Lung (tissue), 12 donors: Measurements from ENCODE around the gene TMEM131. TPM values are rescaled to one million over a fixed set of nuclear protein-coding genes. Genes with fewer than 3 reads are reported as not detected.

Experiments
- ATAC-seq: fragments of 200-7000 bp; cut with Tn5 transposase; one replicate; pipeline ENCODE4 v1.9.1; 2020; ENCODE audit warnings: moderate number of reproducible peaks; ENCODE audit not compliant: insufficient read depth, low FRiP score
- DNase-seq, 3 donors: peaks; one replicate each; pipeline ENCODE4 v3.0.0-alpha.2; 2013 to 2017
- H3K27ac ChIP-seq, 2 donors: one replicate each; pipeline ENCODE4 v1.5.1; 2013; ENCODE audit warnings: mild to moderate bottlenecking in 2 of 2, moderate library complexity in 2 of 2, control low read depth in 1 of 2, inconsistent platforms in 1 of 2, low read depth in 1 of 2, low read length in 1 of 2
- H3K27me3 ChIP-seq, 3 donors: one replicate each; pipeline ENCODE4 v1.5.1; 2013; ENCODE audit warnings: low read length in 2 of 3; ENCODE audit not compliant: control insufficient read depth in 3 of 3, insufficient read depth in 3 of 3
- H3K36me3 ChIP-seq, 4 donors: one replicate each; pipeline ENCODE4 v1.5.1; 2013; ENCODE audit warnings: low read length in 4 of 4, mild to moderate bottlenecking in 1 of 4, moderate library complexity in 1 of 4; ENCODE audit not compliant: control insufficient read depth in 4 of 4, insufficient read depth in 4 of 4
- H3K4me1 ChIP-seq, 5 donors: one replicate each; pipeline ENCODE4 v1.5.1; 2013; ENCODE audit warnings: low read length in 5 of 5, mild to moderate bottlenecking in 2 of 5, moderate library complexity in 1 of 5; ENCODE audit not compliant: control insufficient read depth in 5 of 5, insufficient read depth in 5 of 5
- H3K4me3 ChIP-seq: one replicate; pipeline ENCODE4 v1.5.1; 2013; ENCODE audit warnings: mild to moderate bottlenecking, control low read depth, moderate library complexity
- H3K9ac ChIP-seq, 2 donors: one replicate each; pipeline ENCODE4 v1.5.1; 2013; ENCODE audit warnings: low read length in 2 of 2, control low read depth in 1 of 2; ENCODE audit not compliant: insufficient read depth in 1 of 2
- H3K9me3 ChIP-seq, 4 donors: one replicate each; pipeline ENCODE4 v1.5.1; 2013; ENCODE audit warnings: low read length in 3 of 4, mild to moderate bottlenecking in 1 of 4, moderate library complexity in 1 of 4; ENCODE audit not compliant: control insufficient read depth in 4 of 4, insufficient read depth in 3 of 4
- CTCF ChIP-seq: IDR thresholded peaks from 2 replicates; pipeline ENCODE4 v1.5.1; 2012; ENCODE audit warnings: mild to moderate bottlenecking; ENCODE audit errors: control extremely low read depth, extremely low read depth
- WGBS, 2 donors: extraction: QIAGEN DNeasy Blood & Tissue Kit; methylation state at CpG; one replicate each; pipeline ENCODE4 v1.1.7; 2013; 5-methylcytosine and 5-hydroxymethylcytosine counted together
- polyA plus RNA-seq, 2 donors: library from polyadenylated mRNA; stranded (reverse); fragments of 200-250 nt; gene quantifications; one replicate each; pipeline ENCODE4 v1.2.1, GENCODE V29; 2013
- total RNA-seq, 2 donors: library from RNA; depleted of rRNA in 1 of 2; stranded (reverse); fragments of >200 nt in 1 of 2; gene quantifications; one replicate each; pipeline ENCODE4 v1.2.1, GENCODE V29; 2014 to 2021
- donor health status: control.
- donor health status: control.
- donor health status: Bipolar disorder and iron deficiency.
- donor health status: healthy.
- donor health status: DM: yes; HTN: yes; CAD: no.

TMEM131 gene
- total and polyA plus RNA-seq, 4 donors, result 9.3 to 54.0 (median 23.7) TPM

GRCh38 chr2:97723156-97724072, 272.3 kb downstream of the TMEM131 start:
- Histone ChIP-seq H3K4me3 (no peak overlapping the region), H3K27ac (no peak overlapping the region), H3K9ac (no peak overlapping the region), H3K36me3 (no peaks in the 10 kb centered on the region), H3K9me3 (peaks cover 0 to 13% (median 0%) of the 10 kb centered on the region in 4 donors), H3K27me3 (peaks cover 0 to 15% (median 12%) of the 10 kb centered on the region in 3 donors), H3K4me1 (no peaks in the 10 kb centered on the region)
- ATAC-seq (no peak), DNase-seq (no peak)
- 85 to 86% methylated on average over 37 of the region's 37 CpGs for WGBS, 2 donors
- TF ChIP-seq CTCF, result no peak

- H3K27ac ChIP-seq, result no peak overlapping the region
- H3K4me3 ChIP-seq, result no peak overlapping the region
- H3K4me1 ChIP-seq, result no peaks in the 10 kb centered on the region
- 89 to 91% methylated on average over 6 of the region's 6 CpGs for WGBS, 2 donors
- DNase-seq (no peak), ATAC-seq (no peak)
- H3K9me3 ChIP-seq, result peaks cover 0 to 11% (median 0%) of the 10 kb centered on the region in 4 donors
- peaks cover 0 to 15% (median 12%) of the 10 kb centered on the region in 3 donors for H3K27me3 ChIP-seq
- TF ChIP-seq CTCF, result no peak
- no peaks in the 10 kb centered on the region for H3K36me3 ChIP-seq
- no peak overlapping the region for H3K9ac ChIP-seq
These were observed 273.5 kb downstream of the TMEM131 start for GRCh38 chr2:97722227-97722626.

- 77 to 91% methylated on average over 2 of the region's 2 CpGs for WGBS, 2 donors
- no peaks in the 10 kb centered on the region for H3K4me1 ChIP-seq
- no peak for DNase-seq
- no peak for TF ChIP-seq CTCF
- no peak overlapping the region for H3K9ac ChIP-seq
- no peak overlapping the region for H3K4me3 ChIP-seq
- H3K9me3 ChIP-seq, result peaks cover 0 to 6% (median 0%) of the 10 kb centered on the region in 4 donors
- no peak for ATAC-seq
- peaks cover 0 to 15% (median 12%) of the 10 kb centered on the region in 3 donors for H3K27me3 ChIP-seq
- no peak overlapping the region for H3K27ac ChIP-seq
- no peaks in the 10 kb centered on the region for H3K36me3 ChIP-seq
These were observed 275.0 kb downstream of the TMEM131 start for GRCh38 chr2:97720746-97721145.
